GM12892 (cell line): ENCODE measurements around the gene ERBB4.

Experiments used
- POLR2A ChIP-seq: IDR thresholded peaks from 2 replicates; pipeline ENCODE4 v1.6.1; 2011; ENCODE audit warnings: low read depth, low read length, control low read depth
- POLR2AphosphoS5 ChIP-seq: IDR thresholded peaks from 2 replicates; pipeline ENCODE4 v1.6.1; 2011; ENCODE audit warnings: low read depth, low read length, control low read depth
- TAF1 ChIP-seq: IDR thresholded peaks from 2 replicates; pipeline ENCODE4 v1.6.1; 2011; ENCODE audit warnings: low read depth, mild to moderate bottlenecking, control low read depth, low read length, borderline replicate concordance

DNA sequence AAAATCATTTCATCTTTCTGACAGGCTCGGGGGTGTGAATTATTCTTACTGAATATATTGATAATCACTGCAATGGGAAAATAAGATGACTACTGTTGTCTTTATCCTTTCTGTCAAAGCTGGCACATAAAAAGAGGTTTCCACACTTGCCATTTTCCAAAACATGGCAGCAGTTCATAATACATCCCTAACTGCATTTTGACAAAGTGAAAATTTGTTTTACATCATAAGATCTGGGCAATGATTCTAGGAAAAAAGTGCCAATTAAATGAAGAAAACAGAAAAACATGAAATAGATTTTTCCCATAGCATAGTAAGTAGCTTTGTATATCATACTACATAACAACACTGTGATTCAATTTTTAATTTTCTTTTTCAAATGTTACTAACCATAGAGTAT is 65.4 kb downstream of the ERBB4 start:
- TF ChIP-seq POLR2AphosphoS5 (no peak), POLR2A (no peak), TAF1 (no peak)
